Measurements from ENCODE around the gene HDGFL3.

- no peak for TF ChIP-seq GATA2 (IDR thresholded peaks at IDR 0.05; ENCODE audit: low read depth, low read length)
- no peak for TF ChIP-seq GATA3 (IDR thresholded peaks at IDR 0.05; ENCODE audit: low read depth, low read length)
These were observed 43.2 kb upstream of the HDGFL3 start for GRCh38 chr15:83250781-83251180.

Data from SH-SY5Y (cell line).